AG04449 (cell line): ENCODE data around the gene METTL1.

Experiments used
- CTCF ChIA-PET: fragments of 350-600 bp; formaldehyde crosslinking; extraction: SDS; loops from one replicate; lab custom pipeline; 2021; ENCODE audit warnings: antibody characterized with exemption; lab: Yijun Ruan, JAX
- POLR2A ChIA-PET: fragments of 400-600, 350-600 bp; formaldehyde crosslinking; extraction: SDS; loops from one replicate; lab custom pipeline; 2020; ENCODE audit warnings: antibody characterized with exemption, inconsistent platforms; lab: Yijun Ruan, JAX
- DNase-seq: peaks from one replicate; pipeline ENCODE4 v3.0.0-alpha.2; 2010; ENCODE audit warnings: low read depth, low spot score
- H3K4me3 ChIP-seq: 2 replicates; pipeline ENCODE4 v1.5.1; 2011; ENCODE audit warnings: low read depth, mild to moderate bottlenecking, control low read depth, low read length
- TF ChIP-seq, protein P1 (sequence below): IDR thresholded peaks from one replicate; pipeline ENCODE4 v1.5.1; 2011; ENCODE audit warnings: mild to moderate bottlenecking, moderate library complexity, low read length, control low read depth, inconsistent platforms; ENCODE audit not compliant: insufficient read depth; ENCODE audit errors: missing control alignments

The METTL1 gene

DNA sequence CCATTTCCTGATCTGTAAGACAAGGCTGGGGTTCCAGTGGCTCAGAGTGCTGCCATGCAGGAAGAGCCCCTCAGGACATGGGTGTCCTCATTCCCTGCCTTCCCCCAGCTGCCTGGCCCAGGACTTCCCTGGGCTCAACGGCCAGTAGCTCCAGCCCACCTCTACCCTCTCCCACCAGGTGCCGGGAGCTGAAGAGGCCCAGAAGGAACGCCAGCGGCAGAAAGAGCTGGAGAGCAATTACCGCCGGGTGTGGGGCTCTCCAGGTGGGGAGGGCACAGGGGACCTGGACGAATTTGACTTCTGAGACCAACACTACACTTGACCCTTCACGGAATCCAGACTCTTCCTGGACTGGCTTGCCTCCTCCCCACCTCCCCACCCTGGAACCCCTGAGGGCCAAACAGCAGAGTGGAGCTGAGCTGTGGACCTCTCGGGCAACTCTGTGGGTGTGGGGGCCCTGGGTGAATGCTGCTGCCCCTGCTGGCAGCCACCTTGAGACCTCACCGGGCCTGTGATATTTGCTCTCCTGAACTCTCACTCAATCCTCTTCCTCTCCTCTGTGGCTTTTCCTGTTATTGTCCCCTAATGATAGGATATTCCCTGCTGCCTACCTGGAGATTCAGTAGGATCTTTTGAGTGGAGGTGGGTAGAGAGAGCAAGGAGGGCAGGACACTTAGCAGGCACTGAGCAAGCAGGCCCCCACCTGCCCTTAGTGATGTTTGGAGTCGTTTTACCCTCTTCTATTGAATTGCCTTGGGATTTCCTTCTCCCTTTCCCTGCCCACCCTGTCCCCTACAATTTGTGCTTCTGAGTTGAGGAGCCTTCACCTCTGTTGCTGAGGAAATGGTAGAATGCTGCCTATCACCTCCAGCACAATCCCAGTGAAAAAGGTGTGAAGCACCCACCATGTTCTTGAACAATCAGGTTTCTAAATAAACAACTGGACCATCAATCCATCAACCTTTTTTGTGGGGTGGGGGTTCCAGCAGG lies 51.0 kb downstream of the METTL1 start:
- no peak for DNase-seq
- POLR2A ChIA-PET = interaction anchor here (0.6 to 0.8 kb wide), 2 partner anchors 12 to 124 kb away, joined by 3 read pairs; no protein-coding TSS in a partner anchor
- no peak overlapping the region for H3K4me3 ChIP-seq
- CTCF ChIA-PET = interaction anchor here (1.5 to 2.0 kb wide), 2 partner anchors 29 to 139 kb away, joined by 4 to 5 read pairs; no protein-coding TSS in a partner anchor
- TF ChIP-seq, protein P1, sequence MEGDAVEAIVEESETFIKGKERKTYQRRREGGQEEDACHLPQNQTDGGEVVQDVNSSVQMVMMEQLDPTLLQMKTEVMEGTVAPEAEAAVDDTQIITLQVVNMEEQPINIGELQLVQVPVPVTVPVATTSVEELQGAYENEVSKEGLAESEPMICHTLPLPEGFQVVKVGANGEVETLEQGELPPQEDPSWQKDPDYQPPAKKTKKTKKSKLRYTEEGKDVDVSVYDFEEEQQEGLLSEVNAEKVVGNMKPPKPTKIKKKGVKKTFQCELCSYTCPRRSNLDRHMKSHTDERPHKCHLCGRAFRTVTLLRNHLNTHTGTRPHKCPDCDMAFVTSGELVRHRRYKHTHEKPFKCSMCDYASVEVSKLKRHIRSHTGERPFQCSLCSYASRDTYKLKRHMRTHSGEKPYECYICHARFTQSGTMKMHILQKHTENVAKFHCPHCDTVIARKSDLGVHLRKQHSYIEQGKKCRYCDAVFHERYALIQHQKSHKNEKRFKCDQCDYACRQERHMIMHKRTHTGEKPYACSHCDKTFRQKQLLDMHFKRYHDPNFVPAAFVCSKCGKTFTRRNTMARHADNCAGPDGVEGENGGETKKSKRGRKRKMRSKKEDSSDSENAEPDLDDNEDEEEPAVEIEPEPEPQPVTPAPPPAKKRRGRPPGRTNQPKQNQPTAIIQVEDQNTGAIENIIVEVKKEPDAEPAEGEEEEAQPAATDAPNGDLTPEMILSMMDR = no peak

DNA sequence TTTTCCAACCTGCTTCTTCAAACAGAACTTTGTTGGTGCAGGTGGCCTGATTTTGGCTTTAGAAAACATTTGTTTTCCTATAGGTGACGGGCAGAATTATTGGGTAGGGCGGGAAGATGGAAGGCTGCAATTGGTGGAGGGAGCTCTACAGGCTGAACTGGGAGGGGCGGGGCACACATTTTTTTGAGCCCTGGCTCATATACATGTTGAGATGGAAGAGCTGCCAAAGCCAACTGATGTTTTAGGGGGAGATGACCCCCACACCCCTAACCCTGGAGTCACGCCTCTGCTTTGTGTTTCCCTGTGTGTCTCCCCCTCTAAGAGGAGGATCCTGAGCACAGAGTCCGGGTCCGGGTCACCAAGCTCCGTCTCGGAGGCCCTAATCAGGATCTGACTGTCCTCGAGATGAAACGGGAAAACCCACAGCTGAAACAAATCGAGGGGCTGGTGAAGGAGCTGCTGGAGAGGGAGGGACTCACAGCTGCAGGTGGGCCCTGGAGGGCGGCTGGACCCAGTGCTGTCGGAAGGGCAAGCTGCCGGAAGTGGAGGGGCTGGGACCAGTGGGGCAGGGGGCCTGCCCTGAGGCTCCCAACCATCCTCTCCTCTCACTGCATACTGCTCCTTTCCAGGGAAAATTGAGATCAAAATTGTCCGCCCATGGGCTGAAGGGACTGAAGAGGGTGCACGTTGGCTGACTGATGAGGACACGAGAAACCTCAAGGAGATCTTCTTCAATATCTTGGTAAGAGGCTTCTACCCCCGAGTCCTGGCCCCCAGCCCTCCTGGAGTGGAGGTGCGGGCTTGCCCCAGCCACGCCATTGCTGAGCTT lies 51.9 kb downstream of the METTL1 start:
- ChIA-PET POLR2A (interaction anchor here (0.6 to 0.8 kb wide), 2 partner anchors 13 to 125 kb away, joined by 3 read pairs; no protein-coding TSS in a partner anchor), CTCF (interaction anchor here (1.0 to 2.0 kb wide), 4 partner anchors 17 to 138 kb away, joined by 3 to 5 read pairs (median 4); no protein-coding TSS in a partner anchor)
- TF ChIP-seq, protein P1 = no peak

DNA sequence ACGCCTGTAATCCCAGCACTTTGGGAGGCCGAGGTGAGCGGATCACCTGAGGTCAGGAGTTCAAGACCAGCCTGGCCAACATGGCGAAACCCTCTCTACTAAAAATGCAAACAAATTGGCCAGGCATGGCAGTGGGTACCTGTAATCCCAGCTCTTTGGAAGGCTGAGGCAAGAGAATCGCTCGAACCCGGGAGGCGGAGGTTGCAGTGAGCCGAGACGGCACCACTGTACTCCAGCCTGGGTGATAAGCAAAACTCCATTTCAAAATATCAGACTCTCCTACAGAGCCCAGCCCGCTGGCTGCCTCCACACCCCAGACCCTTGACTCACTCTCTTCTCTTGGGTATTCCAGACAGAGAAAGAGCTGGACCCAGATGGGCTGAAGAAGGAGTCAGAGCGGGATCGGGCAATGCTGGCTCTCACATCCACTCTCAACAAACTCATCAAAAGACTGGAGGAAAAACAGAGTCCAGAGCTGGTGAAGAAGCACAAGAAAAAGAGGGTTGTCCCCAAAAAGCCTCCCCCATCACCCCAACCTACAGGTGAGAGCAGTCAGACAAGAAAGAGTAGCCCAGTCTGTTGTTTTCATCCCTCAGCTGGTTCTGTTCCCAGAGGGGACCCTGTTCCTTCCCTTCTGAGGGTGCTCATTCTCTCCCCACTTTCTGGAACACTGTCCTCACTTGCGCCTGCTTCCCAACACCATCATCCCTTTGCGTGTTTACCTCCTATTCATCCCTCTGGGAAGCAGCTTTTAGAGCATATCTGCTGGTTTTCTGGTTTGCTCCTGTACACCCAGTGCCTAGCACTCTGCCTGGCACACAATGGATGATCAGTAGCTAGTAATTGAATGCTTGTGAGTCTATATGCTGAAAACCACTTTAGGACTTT lies 53.0 kb downstream of the METTL1 start:
- ChIA-PET POLR2A (no interaction called here), CTCF (interaction anchor here (1.0 to 2.0 kb wide), 4 partner anchors 18 to 85 kb away, joined by 3 to 4 read pairs (median 4); no protein-coding TSS in a partner anchor)
- no peak for DNase-seq
- H3K4me3 ChIP-seq = no peak overlapping the region
- TF ChIP-seq, protein P1 = no peak

More for the DNA sequence above, 51.9 kb downstream of the METTL1 start:
- no peak overlapping the region for H3K4me3 ChIP-seq
- DNase-seq = no peak
